NOMO-1 treated with DMSO at 0.1 percent for 48 hours (cell line): ENCODE measurements around the gene PDCD4.

ENCODE experiments used
- DNase-seq: peaks from one replicate; lab custom pipeline; 2025; ENCODE audit not compliant: unreplicated experiment; lab: John Stamatoyannopoulos, UW

The PDCD4 gene

DNA sequence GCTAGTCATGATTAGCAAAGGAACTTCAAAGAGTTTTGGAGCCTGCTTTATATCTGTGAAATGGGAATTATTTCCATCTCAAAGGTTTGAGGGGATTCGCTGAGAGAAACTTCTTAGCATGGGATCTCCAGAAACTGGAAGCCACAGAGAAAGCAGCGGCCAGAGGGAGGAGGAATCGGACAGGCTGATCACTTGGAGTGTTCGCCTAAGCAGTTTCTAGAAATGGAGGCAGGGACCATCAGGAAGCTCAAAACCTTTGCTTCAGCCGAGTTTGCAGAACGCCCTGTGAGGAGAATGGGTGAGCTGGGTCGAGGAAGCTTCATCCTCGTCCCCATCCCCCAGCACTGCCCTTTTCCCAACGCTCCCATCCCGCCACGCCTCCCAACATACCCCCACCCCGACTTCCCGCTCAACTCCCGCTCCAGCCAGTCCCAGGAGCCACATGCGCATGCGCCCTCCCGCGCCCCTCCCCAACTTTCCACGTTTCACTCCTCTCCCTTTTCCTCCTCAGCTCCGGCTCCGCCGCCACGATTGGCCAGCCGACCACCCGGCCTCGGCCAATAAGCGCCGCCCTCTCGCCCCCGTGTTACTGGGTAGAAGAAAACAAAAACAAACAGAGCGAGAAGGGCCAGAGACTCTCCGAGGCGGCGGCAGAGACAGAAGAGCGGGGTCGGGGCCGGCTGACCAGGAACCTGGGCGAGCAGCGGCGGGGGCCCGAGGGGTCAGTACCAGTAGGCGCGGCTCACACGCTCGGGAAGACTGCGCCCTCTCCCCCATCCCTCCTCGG, at the start of gene PDCD4:
Gene PDCD4 (plus strand): TSS at position 631 of the 787 bp plus-strand sequence. CDS start 4,100 bp downstream, outside the sequence.
- peak; percentile 87 for DNase-seq

DNA sequence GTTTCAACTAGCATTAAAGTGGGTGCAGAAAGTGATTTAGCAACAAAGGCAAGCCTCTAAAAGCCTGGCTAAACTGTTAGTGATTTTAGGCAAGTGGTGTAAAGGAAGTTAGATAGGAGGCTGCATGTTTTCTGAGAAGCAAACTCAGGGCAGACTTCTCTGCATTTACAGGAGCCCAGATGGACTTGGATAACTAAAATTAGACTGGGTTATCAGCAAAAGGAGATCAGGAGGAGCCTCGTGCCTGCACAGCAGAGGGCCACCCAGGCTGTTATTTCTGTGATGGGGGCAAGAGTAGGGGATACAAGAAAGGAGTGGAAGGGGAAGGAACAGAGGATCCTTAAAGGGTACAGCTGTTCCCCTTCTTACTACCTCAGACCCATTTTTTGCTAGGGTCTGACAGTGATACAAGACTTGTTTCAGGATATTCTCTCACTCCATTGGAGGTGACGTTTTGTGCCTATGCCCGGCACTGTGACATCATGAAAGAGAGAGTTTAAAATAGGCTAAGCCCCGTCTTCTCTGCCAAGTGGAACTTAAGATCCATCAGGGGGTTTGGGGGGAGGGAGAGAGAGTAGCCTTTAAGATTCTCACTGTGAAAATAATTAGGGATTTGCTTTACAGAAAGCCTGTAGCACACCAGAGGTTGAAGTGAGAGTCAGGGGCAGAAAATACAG, 49.6 kb upstream of the PDCD4 start:
- DNase-seq = no peak

GRCh38 chr10:110822712-110823311, 48.9 kb upstream of the PDCD4 start:
- DNase-seq = no peak

DNA sequence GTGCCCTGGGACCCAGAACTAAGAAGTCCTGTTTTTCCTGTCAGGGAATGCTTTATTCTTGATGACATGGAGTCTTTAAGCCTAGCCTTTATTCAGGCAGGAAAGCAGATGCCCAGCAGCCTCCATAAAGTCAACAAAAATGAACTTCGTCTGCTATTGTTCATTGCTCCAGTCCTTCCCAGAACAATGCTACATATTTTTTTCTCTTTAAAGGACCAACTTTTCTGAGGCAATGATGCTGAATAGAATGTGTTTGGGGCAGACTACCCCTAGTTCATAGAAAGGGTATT, 47.6 kb upstream of the PDCD4 start:
- DNase-seq = no peak

DNA sequence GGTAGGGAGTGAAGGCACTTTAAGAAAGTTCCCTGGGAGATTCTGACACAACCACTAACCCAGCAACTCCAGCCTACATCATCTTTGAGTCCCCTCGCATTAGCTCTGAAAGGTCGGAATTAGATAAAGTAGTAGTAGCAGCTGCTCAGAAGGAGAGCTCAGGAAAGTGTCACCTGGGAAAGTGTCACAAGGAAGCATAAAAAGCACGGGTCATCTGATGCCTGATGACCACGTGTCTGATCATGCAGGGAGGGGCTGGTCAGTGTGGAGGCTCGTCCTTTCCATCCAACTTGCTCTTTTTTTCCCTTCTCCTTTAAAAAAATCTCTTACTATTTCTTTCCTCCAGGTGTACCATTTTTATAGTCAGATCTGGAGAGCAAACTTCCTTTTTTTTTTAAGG, 47.1 kb upstream of the PDCD4 start:
- no peak for DNase-seq

GRCh38 chr10:110825508-110825907, 46.2 kb upstream of the PDCD4 start:
- no peak for DNase-seq

- no peak for DNase-seq
Observed at GRCh38 chr10:110827410-110827809, 44.3 kb upstream of the PDCD4 start.

GRCh38 chr10:110827875-110828274, 43.9 kb upstream of the PDCD4 start:
- DNase-seq = no peak

- no peak for DNase-seq
Observed at GRCh38 chr10:110828525-110828924, 43.2 kb upstream of the PDCD4 start.

DNA sequence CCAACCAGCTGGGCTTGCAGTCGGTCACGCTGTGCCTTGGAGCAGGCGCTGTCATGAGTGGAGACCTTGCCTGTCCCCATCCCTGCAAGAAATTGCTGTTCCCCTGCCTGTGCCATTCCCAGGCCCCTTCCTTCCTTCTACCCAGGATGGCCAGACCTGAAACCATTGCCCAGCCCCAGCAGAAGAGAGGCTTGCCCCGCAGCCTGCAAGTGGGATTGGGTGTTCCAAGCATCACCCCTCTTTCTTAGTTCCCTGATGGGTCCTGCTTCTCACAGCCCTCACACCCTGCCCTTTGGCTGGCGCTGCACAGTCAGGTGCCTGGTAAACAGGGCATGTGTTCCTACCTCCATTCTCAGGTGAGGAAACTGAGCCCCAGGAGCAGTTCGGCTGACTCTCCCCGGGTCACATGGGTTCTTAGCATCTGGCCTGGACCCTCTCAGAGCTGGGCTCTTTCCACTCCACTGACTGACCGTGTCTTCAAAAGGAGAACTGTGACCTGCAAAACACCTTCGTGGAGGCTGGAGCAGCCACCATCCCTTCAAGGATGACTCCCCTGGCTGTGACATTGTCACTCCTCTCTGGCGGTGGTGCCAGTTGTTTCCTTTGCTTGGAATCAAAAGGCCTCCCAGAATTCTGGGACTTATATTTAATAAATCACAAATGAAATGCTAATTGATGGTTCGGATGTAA, 41.9 kb upstream of the PDCD4 start:
- DNase-seq = no peak

GRCh38 chr10:110833234-110833940, 38.3 kb upstream of the PDCD4 start:
- DNase-seq = no peak

- DNase-seq = no peak
Observed at GRCh38 chr10:110833941-110834628, 37.6 kb upstream of the PDCD4 start.

DNA sequence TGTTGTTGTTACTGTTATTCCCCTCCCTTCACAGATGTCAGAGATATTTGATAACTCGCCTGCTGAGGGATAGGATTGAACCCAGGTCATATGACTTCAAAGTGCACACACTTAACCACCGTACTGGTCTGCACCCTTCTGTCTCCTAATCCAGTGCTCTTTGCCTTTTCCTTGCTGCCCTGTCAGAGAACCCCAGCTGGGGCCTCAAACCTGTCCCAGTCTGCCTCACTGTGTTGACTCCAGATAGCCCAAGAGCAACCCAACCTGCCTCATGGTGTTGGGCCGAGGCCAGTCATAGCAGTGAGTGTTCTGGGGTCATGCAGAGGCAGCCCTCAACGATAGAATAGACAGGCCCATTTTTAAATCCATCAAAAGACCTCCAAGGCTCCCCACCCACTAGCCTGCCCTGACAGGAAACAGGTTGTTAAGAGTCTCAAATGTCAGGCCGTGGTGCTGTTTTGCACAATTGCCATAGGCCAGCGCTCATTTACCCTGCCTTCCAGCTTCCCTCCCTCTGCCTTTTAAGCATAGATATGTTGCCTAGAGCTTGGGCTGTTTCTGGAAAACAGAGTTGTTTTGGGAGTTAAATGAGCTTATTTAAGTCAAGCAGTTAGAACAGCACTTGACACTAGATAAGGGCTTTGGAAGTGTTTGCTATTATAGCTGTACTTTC, 37.0 kb upstream of the PDCD4 start:
- DNase-seq = peak; percentile 26

DNA sequence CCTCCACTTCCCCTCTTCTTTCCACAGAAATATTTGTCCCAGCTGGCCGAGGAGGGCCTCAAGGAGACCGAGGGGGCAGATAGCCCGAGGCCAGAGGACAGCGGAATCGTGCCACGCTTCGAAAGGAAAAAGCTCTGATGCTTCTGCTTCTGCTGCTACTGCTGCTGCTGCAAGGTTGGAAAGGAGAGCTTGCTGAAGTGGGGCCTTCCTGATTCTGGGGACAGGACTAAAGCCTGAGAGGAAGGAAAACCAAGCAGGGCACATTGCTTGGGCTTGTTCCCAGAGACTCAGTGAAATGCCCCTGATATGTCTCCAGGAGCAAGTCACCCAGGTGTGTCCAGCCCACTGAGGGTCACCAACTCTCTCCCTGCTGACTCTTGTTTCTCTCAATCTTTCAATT, 35.9 kb upstream of the PDCD4 start:
- DNase-seq = no peak

GRCh38 chr10:110836706-110837105, 35.0 kb upstream of the PDCD4 start:
- DNase-seq = no peak

- no peak for DNase-seq
Observed at GRCh38 chr10:110837418-110838171, 34.1 kb upstream of the PDCD4 start.

DNA sequence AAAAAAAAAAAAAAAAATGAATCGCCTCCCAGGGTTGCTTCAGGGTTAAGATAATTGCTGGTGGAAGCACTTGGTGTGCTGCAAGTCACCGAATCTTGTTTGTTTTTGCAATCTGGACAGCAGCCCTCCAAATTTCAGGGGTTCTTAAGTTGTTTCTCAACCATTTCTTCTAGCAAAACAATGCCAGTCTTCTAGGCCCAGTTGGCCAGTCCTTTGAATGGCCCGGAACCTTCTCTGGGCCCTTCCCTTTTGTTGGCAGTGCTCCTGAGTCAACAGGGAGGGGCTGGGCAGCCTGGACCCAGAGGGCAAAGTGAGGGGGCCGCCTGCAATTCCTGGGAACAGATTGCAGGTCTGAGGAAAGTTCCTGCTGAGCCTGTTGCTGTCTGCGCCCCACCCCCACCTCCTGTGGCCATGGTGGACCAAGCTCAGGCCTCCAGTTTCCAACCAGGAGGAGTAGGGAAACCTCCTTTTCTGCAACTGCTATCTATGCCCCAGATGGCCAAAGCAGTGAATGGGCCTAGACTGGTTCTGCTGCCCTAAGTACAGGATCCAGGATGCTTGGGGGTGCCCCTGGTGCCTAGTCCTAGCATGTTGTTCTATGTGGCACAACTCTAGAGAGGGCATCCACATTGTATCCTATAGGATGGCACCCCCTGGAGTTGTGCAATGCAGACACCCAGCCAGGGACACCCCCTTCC, 31.4 kb upstream of the PDCD4 start:
- DNase-seq = no peak

- DNase-seq = no peak
Observed at GRCh38 chr10:110840923-110841428, 30.8 kb upstream of the PDCD4 start.
